Measurements from ENCODE around the gene POPDC3.

DNA sequence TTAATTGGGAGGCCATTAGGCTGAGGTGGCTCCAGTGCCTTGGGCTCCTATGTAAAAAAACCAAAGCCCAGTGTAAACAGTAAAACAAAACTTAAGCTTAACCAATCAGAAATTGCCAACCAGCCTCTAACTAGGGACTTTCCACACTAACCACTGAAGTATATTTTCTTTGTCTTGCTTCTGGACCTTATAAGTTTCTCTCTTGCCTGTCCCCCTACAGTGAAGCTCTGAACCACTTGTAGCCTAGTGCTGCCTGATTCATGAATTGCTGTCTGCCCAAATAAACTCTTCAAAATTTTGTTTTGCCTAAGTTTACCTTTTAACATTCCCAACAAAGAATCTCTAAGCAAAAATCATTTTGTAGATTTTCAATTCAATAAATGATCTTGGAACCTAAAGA is 28.2 kb downstream of the POPDC3 start:
- TF ChIP-seq YY1 (IDR thresholded peaks at IDR 0.05; ENCODE audit: insufficient read depth, insufficient replicate concordance, low read depth, low read length) = no peak
- no peak for TF ChIP-seq NCOR1 (IDR thresholded peaks at IDR 0.05; ENCODE audit: borderline replicate concordance, low read length)
- TF ChIP-seq ZNF143 (CRISPR knock-in tag; IDR thresholded peaks at IDR 0.05) = no peak
- no peak for TF ChIP-seq SMAD3 (CRISPR knock-in tag; IDR thresholded peaks at IDR 0.05)
